HL-60 (cell line): ENCODE measurements around the gene EPB41L4B.

Source experiments
- DNase-seq, 2 experiments: peaks; one replicate each; pipeline ENCODE4 v3.0.0-alpha.2; 2010 to 2020; ENCODE audit warnings: low read depth in 1 of 2, low spot score in 1 of 2
- H3K27ac ChIP-seq: fragments of 250-450 bp; sonication (Bioruptor Pico); replicated peaks from 2 replicates; pipeline ENCODE4 v1.5.1; 2020; ENCODE audit warnings: mild to moderate bottlenecking, moderate library complexity
- H3K27me3 ChIP-seq: fragments of 250-450 bp; sonication (Bioruptor Pico); 2 replicates; pipeline ENCODE4 v1.5.1; 2021; ENCODE audit warnings: mild to moderate bottlenecking, moderate library complexity; ENCODE audit not compliant: insufficient read depth, poor library complexity, severe bottlenecking
- H3K4me3 ChIP-seq: replicated peaks from 2 replicates; pipeline ENCODE4 v1.5.1; 2011; ENCODE audit warnings: mild to moderate bottlenecking, control low read depth, low read length; ENCODE audit not compliant: insufficient read depth
- GABPA ChIP-seq: IDR thresholded peaks from 2 replicates; pipeline ENCODE4 v1.6.1; 2012; ENCODE audit warnings: low read depth
- POLR2AphosphoS5 ChIP-seq: IDR thresholded peaks from 2 replicates; pipeline ENCODE4 v1.6.1; 2012; ENCODE audit warnings: low read depth
- SPI1 ChIP-seq: IDR thresholded peaks from 2 replicates; pipeline ENCODE4 v1.6.1; 2012; ENCODE audit warnings: low read depth, mild to moderate bottlenecking, borderline replicate concordance
- TF ChIP-seq, protein P1 (sequence below): IDR thresholded peaks from one replicate; pipeline ENCODE4 v1.5.1; 2011; ENCODE audit warnings: low read length, control low read depth, inconsistent platforms; ENCODE audit not compliant: insufficient read depth
- TF ChIP-seq, protein P2 (sequence below): IDR thresholded peaks from 2 replicates; pipeline ENCODE4 v1.6.1; 2012; ENCODE audit warnings: low read depth; ENCODE audit not compliant: insufficient replicate concordance

The EPB41L4B gene

DNA sequence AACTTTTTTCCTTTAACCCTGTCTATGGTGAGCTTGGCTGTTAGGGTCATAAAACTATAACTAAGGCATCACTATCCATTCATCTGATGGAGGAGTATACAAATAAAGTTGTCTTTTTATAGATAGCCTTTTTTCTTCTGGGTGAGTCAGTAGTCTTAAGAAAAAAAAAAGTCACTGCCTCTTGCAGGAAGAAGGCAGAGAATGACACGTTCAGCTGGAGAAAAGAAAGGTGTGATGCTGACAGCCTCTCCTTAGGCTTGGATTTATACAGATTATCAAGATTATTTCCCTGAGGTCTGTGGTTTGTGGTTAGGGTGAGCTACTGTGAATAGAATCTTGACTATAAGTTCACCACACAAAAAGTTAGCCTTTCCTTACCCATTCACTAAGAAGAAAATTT lies 23.0 kb downstream of the EPB41L4B start:
- DNase-seq = no peak
- no peak overlapping the region for H3K4me3 ChIP-seq
- H3K27me3 ChIP-seq = no peaks in the 10 kb centered on the region
- H3K27ac ChIP-seq = no peak overlapping the region
- TF ChIP-seq SPI1 = no peak
- TF ChIP-seq, protein P1, sequence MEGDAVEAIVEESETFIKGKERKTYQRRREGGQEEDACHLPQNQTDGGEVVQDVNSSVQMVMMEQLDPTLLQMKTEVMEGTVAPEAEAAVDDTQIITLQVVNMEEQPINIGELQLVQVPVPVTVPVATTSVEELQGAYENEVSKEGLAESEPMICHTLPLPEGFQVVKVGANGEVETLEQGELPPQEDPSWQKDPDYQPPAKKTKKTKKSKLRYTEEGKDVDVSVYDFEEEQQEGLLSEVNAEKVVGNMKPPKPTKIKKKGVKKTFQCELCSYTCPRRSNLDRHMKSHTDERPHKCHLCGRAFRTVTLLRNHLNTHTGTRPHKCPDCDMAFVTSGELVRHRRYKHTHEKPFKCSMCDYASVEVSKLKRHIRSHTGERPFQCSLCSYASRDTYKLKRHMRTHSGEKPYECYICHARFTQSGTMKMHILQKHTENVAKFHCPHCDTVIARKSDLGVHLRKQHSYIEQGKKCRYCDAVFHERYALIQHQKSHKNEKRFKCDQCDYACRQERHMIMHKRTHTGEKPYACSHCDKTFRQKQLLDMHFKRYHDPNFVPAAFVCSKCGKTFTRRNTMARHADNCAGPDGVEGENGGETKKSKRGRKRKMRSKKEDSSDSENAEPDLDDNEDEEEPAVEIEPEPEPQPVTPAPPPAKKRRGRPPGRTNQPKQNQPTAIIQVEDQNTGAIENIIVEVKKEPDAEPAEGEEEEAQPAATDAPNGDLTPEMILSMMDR = no peak
- TF ChIP-seq, protein P2, sequence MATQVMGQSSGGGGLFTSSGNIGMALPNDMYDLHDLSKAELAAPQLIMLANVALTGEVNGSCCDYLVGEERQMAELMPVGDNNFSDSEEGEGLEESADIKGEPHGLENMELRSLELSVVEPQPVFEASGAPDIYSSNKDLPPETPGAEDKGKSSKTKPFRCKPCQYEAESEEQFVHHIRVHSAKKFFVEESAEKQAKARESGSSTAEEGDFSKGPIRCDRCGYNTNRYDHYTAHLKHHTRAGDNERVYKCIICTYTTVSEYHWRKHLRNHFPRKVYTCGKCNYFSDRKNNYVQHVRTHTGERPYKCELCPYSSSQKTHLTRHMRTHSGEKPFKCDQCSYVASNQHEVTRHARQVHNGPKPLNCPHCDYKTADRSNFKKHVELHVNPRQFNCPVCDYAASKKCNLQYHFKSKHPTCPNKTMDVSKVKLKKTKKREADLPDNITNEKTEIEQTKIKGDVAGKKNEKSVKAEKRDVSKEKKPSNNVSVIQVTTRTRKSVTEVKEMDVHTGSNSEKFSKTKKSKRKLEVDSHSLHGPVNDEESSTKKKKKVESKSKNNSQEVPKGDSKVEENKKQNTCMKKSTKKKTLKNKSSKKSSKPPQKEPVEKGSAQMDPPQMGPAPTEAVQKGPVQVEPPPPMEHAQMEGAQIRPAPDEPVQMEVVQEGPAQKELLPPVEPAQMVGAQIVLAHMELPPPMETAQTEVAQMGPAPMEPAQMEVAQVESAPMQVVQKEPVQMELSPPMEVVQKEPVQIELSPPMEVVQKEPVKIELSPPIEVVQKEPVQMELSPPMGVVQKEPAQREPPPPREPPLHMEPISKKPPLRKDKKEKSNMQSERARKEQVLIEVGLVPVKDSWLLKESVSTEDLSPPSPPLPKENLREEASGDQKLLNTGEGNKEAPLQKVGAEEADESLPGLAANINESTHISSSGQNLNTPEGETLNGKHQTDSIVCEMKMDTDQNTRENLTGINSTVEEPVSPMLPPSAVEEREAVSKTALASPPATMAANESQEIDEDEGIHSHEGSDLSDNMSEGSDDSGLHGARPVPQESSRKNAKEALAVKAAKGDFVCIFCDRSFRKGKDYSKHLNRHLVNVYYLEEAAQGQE = no peak
- TF ChIP-seq POLR2AphosphoS5 = no peak
- TF ChIP-seq GABPA = no peak

DNA sequence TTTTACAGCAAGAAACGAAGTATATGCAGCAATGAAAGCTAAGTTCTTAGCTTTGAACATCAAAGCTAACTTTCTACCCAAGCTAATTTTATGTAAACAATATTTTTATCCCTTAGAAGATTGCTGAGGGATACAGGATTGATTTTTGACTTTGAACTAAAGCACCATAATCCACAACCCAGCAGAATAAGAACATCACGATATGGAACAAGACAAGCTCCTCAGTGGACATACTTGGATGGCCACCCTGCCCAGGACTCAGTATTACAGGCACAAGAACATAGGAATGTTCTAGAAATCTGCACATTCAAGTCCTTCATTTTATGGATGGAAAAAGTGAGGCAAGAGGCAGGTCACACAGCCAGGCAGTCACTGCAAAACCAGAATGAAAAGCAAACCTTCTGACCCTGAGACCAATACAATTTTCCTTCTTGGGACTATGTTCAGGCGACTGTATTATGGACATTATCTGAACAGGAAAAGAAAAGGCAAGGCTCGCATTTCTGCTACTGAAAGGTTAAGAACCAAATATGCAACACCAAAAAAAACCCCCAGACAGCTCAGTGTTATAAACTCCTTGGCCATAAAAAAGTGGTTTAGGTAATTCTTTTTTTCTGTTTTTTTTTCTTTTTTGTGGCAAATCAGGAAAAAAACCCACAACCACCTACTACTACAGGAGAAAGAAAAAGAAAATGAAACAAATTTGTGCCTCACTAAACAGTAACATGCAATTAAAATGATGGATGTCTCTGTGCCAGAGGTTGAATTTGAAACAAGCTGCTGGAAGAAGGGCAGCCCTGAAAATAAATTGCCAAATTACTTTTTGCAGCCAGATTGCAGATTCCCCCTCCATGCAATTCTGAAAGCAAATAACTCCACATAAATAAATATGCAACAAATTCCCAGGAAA lies 25.4 kb downstream of the EPB41L4B start:
- Histone ChIP-seq H3K27ac (no peak overlapping the region), H3K27me3 (no peaks in the 10 kb centered on the region), H3K4me3 (no peak overlapping the region)
- TF ChIP-seq SPI1 = no peak
- TF ChIP-seq, protein P1 = no peak
- TF ChIP-seq, protein P2 = no peak
- no peak for DNase-seq

DNA sequence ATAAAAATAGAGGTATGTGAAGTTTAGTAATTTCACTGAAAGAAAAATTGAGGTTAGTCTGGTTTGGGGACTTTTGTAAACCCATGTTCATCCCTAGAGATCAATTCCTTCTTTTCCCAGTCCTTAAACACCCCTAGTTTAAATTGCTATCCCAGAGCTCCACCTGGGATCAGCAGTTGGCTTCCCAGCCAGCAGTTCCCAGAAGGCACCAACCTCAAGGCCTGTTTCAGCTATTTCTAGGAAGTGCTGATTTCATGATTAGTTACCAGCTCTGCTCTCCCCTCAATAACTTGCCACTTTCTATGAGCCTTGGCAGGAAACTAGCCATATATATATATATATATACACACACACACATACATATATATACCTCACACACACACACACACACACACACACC lies 30.5 kb downstream of the EPB41L4B start:
- Histone ChIP-seq H3K27ac (no peak overlapping the region), H3K4me3 (no peak overlapping the region), H3K27me3 (no peaks in the 10 kb centered on the region)
- no peak for DNase-seq
- TF ChIP-seq, protein P1 = no peak
- TF ChIP-seq GABPA (no peak), POLR2AphosphoS5 (no peak), SPI1 (no peak)
- TF ChIP-seq, protein P2 = no peak
